D341Med (cell line): Measurements from ENCODE around the gene MBD3.
"Not testable (repeated sequence)": the region's sequence is repeated elsewhere in the genome, so short reads cannot be mapped to it uniquely, and the experiment has no call there.

Source experiments
- DNase-seq: peaks from one replicate; pipeline ENCODE4 v3.0.0; 2012; ENCODE audit warnings: low spot score

Gene MBD3

GRCh38 chr19:1539749-1540148 is 52.9 kb downstream of the MBD3 start:
- DNase-seq, result not testable (repeated sequence)

- no peak for DNase-seq
Observed at GRCh38 chr19:1538978-1539377, 53.7 kb downstream of the MBD3 start.

DNA sequence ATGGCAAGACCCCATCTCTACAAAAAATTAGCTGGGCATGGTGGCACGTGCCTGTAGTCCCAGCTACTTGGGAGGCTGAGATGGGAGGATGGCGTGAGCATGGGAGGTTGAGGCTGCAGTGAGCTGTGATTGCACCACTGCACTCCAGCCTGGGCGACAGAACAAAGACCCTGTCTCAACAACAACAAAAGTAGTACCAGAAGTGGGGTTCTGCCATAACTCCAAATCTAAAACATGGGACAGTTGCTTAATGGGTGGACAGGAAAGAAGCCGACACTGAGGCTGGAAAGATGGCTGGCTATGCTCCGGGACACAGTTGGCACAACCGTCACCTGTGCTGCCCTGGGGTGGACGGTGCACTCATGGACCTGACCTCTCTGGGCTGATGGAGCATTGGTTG is 57.0 kb downstream of the MBD3 start:
- DNase-seq, result not testable (repeated sequence)

DNA sequence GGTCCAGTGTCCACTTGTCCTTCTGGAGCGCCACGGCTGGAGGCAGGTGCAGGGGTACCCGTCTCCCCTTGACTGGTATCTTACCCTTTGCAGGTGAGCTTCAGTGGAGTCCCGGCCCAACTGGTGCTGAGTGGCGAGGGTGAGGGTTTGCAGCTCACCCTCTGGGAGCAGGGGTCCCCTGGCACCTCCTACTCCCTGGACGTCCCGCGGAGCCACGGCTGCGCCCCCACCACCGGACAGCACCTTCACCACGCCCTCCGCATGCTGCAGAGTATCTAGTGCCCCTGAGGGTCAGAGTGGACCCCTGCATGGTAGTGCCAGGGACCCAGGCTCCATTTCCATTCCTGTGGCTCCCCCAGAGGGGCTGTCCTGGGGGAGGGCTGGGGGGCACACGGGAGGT is 57.7 kb downstream of the MBD3 start:
- DNase-seq, result no peak

GRCh38 chr19:1533510-1534150 is 59.0 kb downstream of the MBD3 start:
- no peak for DNase-seq

DNA sequence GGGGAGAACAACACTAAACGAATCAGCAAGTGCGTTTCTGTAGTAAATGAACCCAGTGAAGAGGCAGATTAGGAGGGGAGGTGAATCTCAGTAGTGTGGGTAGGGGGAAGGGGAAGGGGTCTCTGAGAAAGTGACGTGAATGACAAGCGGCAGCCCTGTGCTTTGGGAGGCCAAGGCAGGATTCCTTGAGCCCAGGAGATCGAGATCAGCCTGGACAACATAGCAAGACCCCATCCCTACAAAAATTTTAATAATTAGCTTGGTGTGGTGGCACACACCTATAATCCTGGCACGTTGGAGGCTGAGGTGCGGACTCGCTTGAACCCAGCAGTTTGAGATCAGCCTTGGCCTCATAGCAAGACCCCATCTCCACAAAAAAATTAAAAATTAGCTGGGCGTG is 60.7 kb downstream of the MBD3 start:
- no peak for DNase-seq

DNA sequence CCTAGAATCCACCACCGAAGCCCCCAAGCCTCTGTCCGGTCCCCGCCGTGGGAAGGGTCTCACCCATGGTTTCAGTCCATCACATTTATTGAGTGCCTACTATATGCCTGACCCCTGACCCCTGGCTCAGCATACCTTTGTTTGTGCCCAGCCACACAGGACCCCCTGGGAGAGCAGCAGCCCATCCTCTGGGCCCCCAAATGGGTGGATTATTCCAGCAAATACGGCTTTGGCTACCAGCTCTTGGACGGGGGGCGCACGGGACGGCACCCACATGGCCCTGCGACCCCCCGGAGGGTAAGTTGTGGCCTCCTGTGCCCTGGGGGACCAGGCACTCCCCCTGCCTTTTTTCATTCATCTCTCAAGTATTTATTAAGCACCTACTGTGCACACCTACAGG is 61.1 kb downstream of the MBD3 start:
- no peak for DNase-seq

- not testable (repeated sequence) for DNase-seq
Observed at GRCh38 chr19:1530856-1531255, 61.8 kb downstream of the MBD3 start.

DNA sequence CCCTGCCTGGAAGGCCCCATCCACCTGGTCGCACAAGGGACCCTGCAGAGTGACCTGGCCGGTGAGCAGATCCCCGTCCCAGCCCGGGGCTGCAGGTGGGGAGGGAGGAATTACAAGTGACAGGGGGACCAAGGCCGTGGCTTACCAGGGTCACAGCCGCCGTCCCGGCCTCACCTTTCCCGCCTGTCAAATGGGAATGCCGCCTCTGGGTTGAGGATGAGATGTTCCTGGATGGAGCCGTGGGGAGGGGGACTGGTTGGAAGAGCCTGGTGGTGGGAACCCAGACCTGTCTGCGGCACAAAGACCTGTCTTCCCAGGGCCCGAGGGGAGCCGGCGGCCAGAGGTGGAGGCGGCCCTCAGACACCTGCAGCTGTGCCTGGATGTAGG is 63.2 kb downstream of the MBD3 start:
- DNase-seq, result no peak

DNA sequence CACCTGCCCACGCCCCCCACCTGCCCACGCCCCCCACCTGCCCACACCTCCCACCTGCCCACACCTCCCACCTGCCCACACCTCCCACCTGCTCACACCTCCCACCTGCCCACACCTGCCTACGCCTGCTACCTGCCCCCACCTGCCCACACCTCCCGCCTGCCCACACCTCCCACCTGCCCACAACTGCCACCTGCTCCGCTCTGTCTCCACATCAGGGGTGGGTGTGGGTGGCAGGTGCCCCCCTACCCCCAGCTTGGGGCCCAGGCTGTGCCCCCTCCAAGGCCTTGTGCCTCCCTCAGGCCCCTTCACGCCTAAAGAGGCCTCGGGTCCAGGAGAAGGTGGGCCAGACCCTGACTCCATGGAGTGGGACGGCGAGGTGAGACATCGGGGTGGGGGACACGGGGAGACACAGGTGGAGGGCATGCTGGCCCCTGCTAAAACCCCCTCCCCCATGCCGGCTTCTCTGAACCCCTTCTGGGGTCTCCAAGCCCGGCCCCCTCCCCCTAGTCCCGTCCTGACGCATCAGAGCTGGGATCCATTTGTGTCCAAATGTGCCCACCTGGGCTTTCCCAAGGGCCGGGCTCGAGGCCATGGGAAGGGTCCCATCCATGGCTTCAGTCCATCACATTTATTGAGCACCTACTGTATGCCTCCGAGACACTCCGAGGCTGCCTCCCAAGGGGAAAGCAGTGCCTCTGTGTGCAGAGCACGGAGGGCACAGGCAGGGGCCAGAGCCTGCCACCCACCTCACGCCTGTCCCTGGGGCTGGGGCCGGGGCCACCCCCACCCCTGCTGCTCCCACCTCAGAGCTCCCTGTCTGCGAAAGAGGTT is 63.9 kb downstream of the MBD3 start:
- no peak for DNase-seq

DNA sequence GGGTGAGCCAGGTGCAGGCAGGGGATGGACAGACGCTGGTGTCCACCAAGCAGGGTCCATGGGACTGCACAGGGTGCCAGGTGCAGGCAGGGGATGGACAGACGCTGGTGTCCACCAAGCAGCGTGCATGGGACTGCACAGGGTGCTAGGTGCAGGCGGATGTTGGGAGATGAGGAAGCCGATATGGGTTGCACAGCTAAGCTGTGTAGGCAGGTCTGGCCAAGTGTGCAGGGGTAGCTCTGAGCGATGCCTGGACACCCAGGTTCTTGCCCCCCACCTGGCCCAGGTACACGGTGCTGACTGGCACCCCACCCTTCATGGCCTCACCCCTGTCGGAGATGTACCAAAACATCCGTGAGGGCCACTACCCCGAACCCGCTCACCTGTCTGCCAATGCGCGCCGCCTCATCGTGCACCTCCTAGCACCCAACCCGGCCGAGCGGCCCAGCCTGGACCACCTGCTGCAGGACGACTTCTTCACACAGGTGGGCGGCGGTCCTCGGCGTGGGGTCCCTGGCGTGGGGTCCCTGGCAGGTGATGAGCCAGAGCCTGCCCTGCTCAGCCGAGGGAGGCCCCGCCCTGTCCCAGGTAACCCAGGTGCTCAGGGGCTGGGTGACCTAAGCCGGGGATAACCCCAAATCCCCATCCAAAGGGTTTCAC is 64.9 kb downstream of the MBD3 start:
- no peak for DNase-seq

DNA sequence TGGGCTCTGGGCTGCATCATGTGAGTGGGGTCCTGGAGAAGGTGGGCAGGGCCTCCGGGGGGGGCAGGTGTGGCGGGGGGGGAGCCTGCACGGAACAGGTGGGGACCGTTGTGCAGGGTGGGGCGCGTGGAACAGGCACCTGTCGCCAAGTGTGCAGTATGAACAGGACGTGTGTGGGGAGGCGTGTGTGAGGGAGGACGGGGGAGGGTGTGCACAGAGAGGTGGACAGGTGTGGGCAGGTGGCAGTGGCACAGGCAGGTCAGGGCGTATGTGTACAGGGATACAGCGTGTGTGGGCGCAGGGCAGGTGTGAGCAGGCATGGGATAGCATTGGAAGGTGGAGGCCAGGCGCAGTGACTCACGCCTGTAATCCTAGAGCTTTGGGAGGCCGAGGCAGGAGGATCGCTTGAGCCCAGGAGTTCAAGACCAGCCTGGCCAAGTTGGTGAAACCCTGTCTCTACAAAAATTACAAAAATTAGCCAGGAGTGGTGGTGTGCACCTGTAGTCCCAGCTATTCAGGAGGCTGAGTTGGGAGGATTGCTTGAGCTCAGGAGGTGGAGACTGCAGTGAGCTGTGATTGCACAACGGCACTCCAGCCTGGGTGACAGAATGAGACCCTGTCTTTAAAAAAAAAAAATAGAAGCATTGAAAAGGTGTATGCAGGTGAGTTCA is 65.6 kb downstream of the MBD3 start:
- DNase-seq, result no peak

GRCh38 chr19:1526066-1526778 is 66.4 kb downstream of the MBD3 start:
- DNase-seq, result no peak

DNA sequence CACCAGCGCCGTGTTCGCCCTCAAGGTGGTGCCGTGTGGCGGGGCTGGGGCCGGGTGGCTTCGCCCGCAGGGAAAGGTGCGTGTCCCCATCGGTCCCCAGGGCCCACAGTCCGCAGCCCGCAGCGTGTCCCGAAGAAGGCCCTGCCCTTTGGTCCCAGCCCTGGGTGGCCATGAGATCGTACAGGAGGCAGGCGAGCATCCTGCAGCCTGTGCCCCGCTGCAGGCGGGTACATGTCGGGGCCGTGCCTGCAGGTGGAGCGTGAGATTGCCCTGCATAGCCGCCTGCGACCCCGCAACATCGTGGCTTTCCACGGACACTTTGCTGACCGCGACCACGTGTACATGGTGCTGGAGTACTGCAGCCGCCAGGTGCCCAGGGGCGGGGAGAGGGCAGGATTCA is 67.3 kb downstream of the MBD3 start:
- no peak for DNase-seq

DNA sequence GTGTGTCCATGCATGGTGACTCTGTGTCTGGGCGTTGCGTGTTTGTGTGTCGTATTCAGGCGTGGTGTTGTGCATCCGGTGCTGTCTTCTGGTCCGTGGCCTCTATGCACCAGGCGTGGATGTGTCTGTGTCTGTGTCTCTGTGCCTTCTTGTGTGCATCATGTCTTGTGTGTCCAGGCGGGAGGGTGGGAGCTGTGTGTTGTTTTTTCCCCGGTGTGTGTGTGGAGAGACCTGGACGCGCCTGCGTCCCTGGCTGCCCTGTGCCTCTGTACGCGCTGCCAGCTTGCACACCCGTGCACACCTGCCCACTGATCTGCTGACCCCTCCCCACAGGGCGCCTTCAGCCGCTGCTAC is 67.7 kb downstream of the MBD3 start:
- DNase-seq, result no peak

DNA sequence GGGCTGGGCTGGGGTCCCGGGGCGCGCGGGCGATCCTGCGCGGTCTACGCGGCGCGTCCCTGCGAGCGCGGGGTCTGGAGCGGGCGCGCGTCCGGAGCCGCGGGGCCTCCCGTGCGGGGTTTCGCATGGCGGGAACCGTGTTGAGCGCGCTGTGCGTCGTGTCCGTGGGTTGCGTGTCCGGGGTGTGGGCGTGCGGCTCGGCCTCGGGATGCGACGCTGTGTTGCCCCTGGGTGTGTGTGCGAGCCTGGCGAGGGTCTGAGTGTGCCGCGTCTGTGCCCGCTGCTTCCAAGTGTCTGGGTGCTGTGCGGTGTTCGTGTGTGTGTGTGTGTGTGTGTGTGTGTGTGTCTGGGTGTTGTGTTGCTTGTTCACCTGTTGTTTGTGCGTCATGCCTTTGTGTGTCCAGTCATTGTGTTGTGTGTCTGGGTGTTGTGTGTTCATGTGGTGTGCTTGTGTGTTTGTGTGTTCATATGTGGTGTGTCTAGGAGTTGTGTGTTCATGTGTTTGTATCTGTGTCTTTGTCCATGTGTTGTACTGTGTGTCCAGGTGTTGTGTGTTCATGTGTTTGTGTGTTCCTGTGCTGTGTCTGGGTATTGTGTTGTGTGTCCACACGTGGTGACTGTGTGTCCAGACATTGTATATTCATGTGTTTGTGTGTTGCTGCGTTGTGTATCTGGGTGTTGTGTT is 68.2 kb downstream of the MBD3 start:
- DNase-seq, result no peak
